HepG2 (cell line): ENCODE measurements around the gene CRABP1. TPM values are rescaled to one million over a fixed set of nuclear protein-coding genes. Genes with fewer than 3 reads are reported as not detected.

Experiments
- ATAC-seq: fragments of 200-7000 bp; cut with Tn5 transposase; 3 replicates; pipeline ENCODE4 v1.9.1; 2020; ENCODE audit warnings: mild to moderate bottlenecking, moderate library complexity
- BruUV-seq: library from RNA; stranded (reverse); fragments of 400-500 nt; replicated peaks from 2 replicates; lab custom pipeline; 2021; lab: Mats Ljungman, UMichigan
- CTCF ChIA-PET: fragments of 300-600 bp; formaldehyde crosslinking; extraction: SDS; loops from one replicate; lab custom pipeline; 2021; ENCODE audit warnings: low total read pairs, inconsistent platforms, low intra/inter-chr PET ratio; lab: Yijun Ruan, JAX
- POLR2A ChIA-PET: fragments of 350-600 bp; sonication (Branson Sonifier 250); formaldehyde crosslinking; loops from one replicate; lab custom pipeline; 2020; ENCODE audit warnings: antibody characterized with exemption, inconsistent platforms; lab: Yijun Ruan, JAX
- DNase-seq: peaks from one replicate; pipeline ENCODE4 v3.0.0-alpha.2; 2015; ENCODE audit warnings: low spot score
- FAIRE-seq: peaks from 3 replicates; lab custom pipeline; 2011; peaks lifted over from hg19 to GRCh38; lab: Jason Lieb, UNC
- H2AFZ ChIP-seq: one replicate; pipeline ENCODE4 v1.6.1; 2011; ENCODE audit warnings: low read length, inconsistent platforms
- H3K27ac ChIP-seq: fragments of 300-600 bp; 3 replicates; pipeline ENCODE4 v1.8.0; 2011; ENCODE audit warnings: mixed run types, mild to moderate bottlenecking, mixed read lengths, low read length, inconsistent platforms; ENCODE audit not compliant: insufficient read depth; ENCODE audit errors: extremely low read length
- H3K27me3 ChIP-seq, 2 experiments: fragments of 200-600 bp in 1 of 2; 2 replicates in 1 of 2; 3 replicates in 1 of 2; pipeline versions ENCODE4 v1.6.0 to v1.8.0; 2011; ENCODE audit warnings: low read length in 2 of 2, mild to moderate bottlenecking in 2 of 2, moderate library complexity in 2 of 2, inconsistent platforms in 1 of 2; ENCODE audit not compliant: insufficient read depth in 2 of 2, control insufficient read depth in 1 of 2
- H3K36me3 ChIP-seq, 2 experiments: fragments of 200-600 bp in 1 of 2; replicated peaks in 1 of 2; 2 replicates in 1 of 2; 3 replicates in 1 of 2; pipeline versions ENCODE4 v1.5.1 to v1.8.0; 2011; ENCODE audit warnings: low read length in 2 of 2, inconsistent platforms in 1 of 2; ENCODE audit not compliant: insufficient read depth in 2 of 2, control insufficient read depth in 1 of 2
- H3K4me1 ChIP-seq: 2 replicates; pipeline ENCODE4 v1.5.1; 2012; ENCODE audit warnings: low read length, inconsistent platforms; ENCODE audit not compliant: insufficient read depth
- H3K4me2 ChIP-seq: 2 replicates; pipeline ENCODE4 v1.6.0; 2011; ENCODE audit warnings: low read depth, low read length, inconsistent platforms
- H3K4me3 ChIP-seq, 3 experiments: fragments of 200-600 bp in 1 of 3; sonication (generic), shearing (Covaris generic) in 1 of 3; replicated peaks in 1 of 3; 2 replicates each; pipeline ENCODE4 v1.5.1; 2011 to 2016; ENCODE audit warnings: low read length in 3 of 3, inconsistent platforms in 2 of 3, low read depth in 2 of 3, mild to moderate bottlenecking in 2 of 3, control low read depth in 1 of 3, mixed read lengths in 1 of 3; ENCODE audit not compliant: insufficient read depth in 1 of 3
- H3K79me2 ChIP-seq: one replicate; pipeline ENCODE4 v1.6.1; 2011; ENCODE audit warnings: low read length, inconsistent platforms; ENCODE audit not compliant: insufficient read depth
- H3K9ac ChIP-seq: 2 replicates; pipeline ENCODE4 v1.6.0; 2011; ENCODE audit warnings: mild to moderate bottlenecking, low read depth, low read length, inconsistent platforms; ENCODE audit not compliant: insufficient read depth
- H3K9me3 ChIP-seq: 2 replicates; pipeline ENCODE4 v1.5.1; 2012; ENCODE audit warnings: mild to moderate bottlenecking, low read length
- H4K20me1 ChIP-seq: 2 replicates; pipeline ENCODE4 v1.6.0; 2011; ENCODE audit warnings: inconsistent platforms, mild to moderate bottlenecking, low read length, moderate library complexity; ENCODE audit not compliant: insufficient read depth
- AKAP8 ChIP-seq: sonication (generic); formaldehyde crosslinking; IDR thresholded peaks from 2 replicates; pipeline ENCODE4 v1.5.1; 2020; ENCODE audit warnings: mild to moderate bottlenecking, missing genetic modification reagents
- FOXO1 ChIP-seq: sonication (generic); formaldehyde crosslinking; IDR thresholded peaks from 2 replicates; pipeline ENCODE4 v1.4.0; 2020; ENCODE audit warnings: missing genetic modification reagents
- GATA4 ChIP-seq: sonication (generic); IDR thresholded peaks from 2 replicates; pipeline ENCODE4 v1.6.1; 2016; ENCODE audit warnings: antibody characterized with exemption, low read depth, borderline replicate concordance
- HHEX ChIP-seq: IDR thresholded peaks from 2 replicates; pipeline ENCODE4 v1.6.1; 2016; ENCODE audit warnings: control low read depth
- HMG20A ChIP-seq: IDR thresholded peaks from 2 replicates; pipeline ENCODE4 v1.6.1; 2016; ENCODE audit warnings: borderline replicate concordance
- MTF2 ChIP-seq: sonication (generic); formaldehyde crosslinking; IDR thresholded peaks from 2 replicates; pipeline ENCODE4 v1.5.0; 2020; ENCODE audit warnings: missing genetic modification reagents, borderline replicate concordance
- PHF8 ChIP-seq: sonication (generic); formaldehyde crosslinking; IDR thresholded peaks from 2 replicates; pipeline ENCODE4 v1.5.0; 2020; ENCODE audit warnings: missing genetic modification reagents
- PITX1 ChIP-seq: sonication (generic); formaldehyde crosslinking; IDR thresholded peaks from 2 replicates; pipeline ENCODE4 v1.5.1; 2020; ENCODE audit warnings: mild to moderate bottlenecking, missing genetic modification reagents
- PRMT3 ChIP-seq: sonication (generic); formaldehyde crosslinking; IDR thresholded peaks from 2 replicates; pipeline ENCODE4 v1.8.1; 2022; ENCODE audit warnings: low read depth, mild to moderate bottlenecking, moderate library complexity, missing genetic modification reagents, borderline replicate concordance
- SRY ChIP-seq: sonication (generic); formaldehyde crosslinking; IDR thresholded peaks from 2 replicates; pipeline ENCODE4 v1.8.0; 2022; ENCODE audit warnings: mild to moderate bottlenecking, missing genetic modification reagents
- ZBTB20 ChIP-seq: sonication (generic); formaldehyde crosslinking; IDR thresholded peaks from 2 replicates; pipeline ENCODE4 v1.8.1; 2023; ENCODE audit warnings: missing genetic modification reagents, low read depth, mild to moderate bottlenecking, borderline replicate concordance
- ZBTB7A ChIP-seq: sonication (generic); formaldehyde crosslinking; IDR thresholded peaks from 2 replicates; pipeline ENCODE4 v1.8.0; 2022; ENCODE audit warnings: mild to moderate bottlenecking, missing genetic modification reagents
- ZNF446 ChIP-seq: sonication (generic); formaldehyde crosslinking; IDR thresholded peaks from 2 replicates; pipeline ENCODE4 v1.5.0; 2020; ENCODE audit warnings: mild to moderate bottlenecking, missing genetic modification reagents
- ZSCAN31 ChIP-seq: sonication (generic); formaldehyde crosslinking; IDR thresholded peaks from 2 replicates; pipeline ENCODE4 v1.5.0; 2020; ENCODE audit warnings: low read depth, mild to moderate bottlenecking, missing genetic modification reagents
- WGBS: methylation state at CpG from one replicate; pipeline ENCODE4 v1.1.6; 2017; ENCODE audit warnings: low lambda C conversion rate; 5-methylcytosine and 5-hydroxymethylcytosine counted together
- in situ Hi-C: cut with HindIII; loops from 2 replicates; pipeline ENCODE4 v1.10.0; 2017; ENCODE audit warnings: low pct_unique_long_range_greater_than_20kb; ENCODE audit not compliant: extremely low pct_ligation_motif_present
- intact Hi-C: fragments of 100-400 bp; cut with micrococcal nuclease; formaldehyde crosslinking; loops from one replicate; pipeline ENCODE4 v1.10.0; 2022; ENCODE audit not compliant: unreplicated experiment
- polyA plus RNA-seq, 8 experiments: library from polyadenylated mRNA; depleted of rRNA in 3 of 8; stranded (reverse) in 7 of 8; unstranded in 1 of 8; fragments of >200 nt; fragmentation: Illumina TruSeq in 4 of 8; extraction: Trizol in 4 of 8; gene quantifications; 2 replicates each; pipeline versions ENCODE4 v1.2.1 to v1.2.3, GENCODE V29; 2011 to 2016; ENCODE audit warnings: low read depth in 4 of 8, missing spikeins in 1 of 8, mixed read lengths in 1 of 8; ENCODE audit not compliant: insufficient read depth in 1 of 8
- total RNA-seq, 5 experiments: library from RNA; depleted of rRNA; stranded (reverse); fragments of >200 nt; fragmentation: Illumina TruSeq; extraction: Trizol; gene quantifications; 2 replicates each; pipeline ENCODE4 v1.2.3, GENCODE V29; 2016; ENCODE audit warnings: low read depth in 1 of 5
- TF ChIP-seq, protein P1 (sequence below): sonication (generic); formaldehyde crosslinking; IDR thresholded peaks from 2 replicates; pipeline ENCODE4 v1.4.0; 2020; ENCODE audit warnings: missing genetic modification reagents; ENCODE audit errors: not compliant biosample characterization
- TF ChIP-seq, protein P2 (sequence below): fragments of 450-650 bp; IDR thresholded peaks from 2 replicates; pipeline ENCODE4 v1.6.1; 2016
- TF ChIP-seq, protein P3 (sequence below): sonication (generic); formaldehyde crosslinking; IDR thresholded peaks from 2 replicates; pipeline ENCODE4 v1.8.0; 2022; ENCODE audit warnings: missing genetic modification reagents, mild to moderate bottlenecking, moderate library complexity, borderline replicate concordance

CRABP1 gene
- total and polyA plus RNA-seq, 2 of the 13 experiments (the other 11 are each of a cell fraction or from before 2014, with no cell fraction given): not detected

DNA sequence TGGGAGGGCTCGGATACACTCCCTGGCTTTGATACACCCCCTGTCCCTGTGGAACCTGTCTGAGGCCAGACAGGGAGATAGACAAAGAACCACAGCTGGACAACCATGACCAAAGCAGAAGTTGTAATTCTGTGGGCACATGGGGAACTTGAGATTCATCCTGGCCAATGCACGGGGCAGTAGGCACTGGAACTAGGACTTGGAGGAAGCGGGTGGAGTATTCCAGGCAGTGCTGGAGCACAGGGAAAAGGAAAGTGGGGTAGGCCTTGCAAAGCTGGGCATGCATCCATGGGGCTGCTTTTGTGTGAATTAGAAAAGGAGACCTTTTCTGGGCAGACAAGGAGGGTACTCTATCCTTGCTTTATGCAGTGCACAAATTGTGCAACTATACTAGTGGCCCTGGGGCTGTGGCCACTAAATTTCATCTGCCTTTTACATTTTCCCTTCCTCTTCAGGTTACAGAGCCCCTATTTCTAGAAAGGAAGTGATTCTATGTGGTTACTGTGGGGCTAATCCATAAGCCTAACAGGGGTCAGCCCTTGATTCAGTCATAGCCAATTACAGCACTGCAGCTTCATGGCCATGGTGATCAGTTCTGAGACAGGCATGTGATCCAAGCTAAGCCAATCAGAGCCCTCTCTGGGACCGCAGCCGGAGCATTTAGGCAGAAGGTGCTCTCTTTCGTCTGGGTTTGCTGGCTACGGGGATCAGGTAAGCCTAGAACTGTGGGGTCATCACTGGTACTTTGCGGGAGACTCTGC, 21.0 kb downstream of the CRABP1 start:
- no TSS peak for BruUV-seq
- H3K9ac ChIP-seq: no peak overlapping the region
- H3K4me1 ChIP-seq: peaks cover 10% of the 10 kb centered on the region; the same call in 1 of the 2 replicates
- no peaks in the 10 kb centered on the region for H3K79me2 ChIP-seq
- DNase-seq: no peak
- 56% methylated on average over 8 of the region's 8 CpGs for WGBS
- no peaks in the 10 kb centered on the region for H3K36me3 ChIP-seq
- ChIA-PET POLR2A (no interaction called here), CTCF (no interaction called here)
- H3K27me3 ChIP-seq: peaks cover 2 to 13% of the 10 kb centered on the region in 2 experiments; a peak in 4 of 5 replicates
- FAIRE-seq: no peak
- no peak overlapping the region for H2AFZ ChIP-seq
- H3K4me3 ChIP-seq: no peak overlapping the region
- intact Hi-C loops: no loop called here
- no peak overlapping the region for H3K27ac ChIP-seq
- no peaks in the 10 kb centered on the region for H3K9me3 ChIP-seq
- no peak overlapping the region for H3K4me2 ChIP-seq
- ATAC-seq: no peak
- in situ Hi-C loops: no loop called here
- H4K20me1 ChIP-seq: no peaks in the 10 kb centered on the region
- TF ChIP-seq PRMT3 (CRISPR knock-in tag): no peak
- no peak for TF ChIP-seq PITX1 (CRISPR knock-in tag)
- no peak for TF ChIP-seq HMG20A
- no peak for TF ChIP-seq MTF2 (CRISPR knock-in tag)
- TF ChIP-seq ZBTB7A: no peak
- TF ChIP-seq, protein P1, sequence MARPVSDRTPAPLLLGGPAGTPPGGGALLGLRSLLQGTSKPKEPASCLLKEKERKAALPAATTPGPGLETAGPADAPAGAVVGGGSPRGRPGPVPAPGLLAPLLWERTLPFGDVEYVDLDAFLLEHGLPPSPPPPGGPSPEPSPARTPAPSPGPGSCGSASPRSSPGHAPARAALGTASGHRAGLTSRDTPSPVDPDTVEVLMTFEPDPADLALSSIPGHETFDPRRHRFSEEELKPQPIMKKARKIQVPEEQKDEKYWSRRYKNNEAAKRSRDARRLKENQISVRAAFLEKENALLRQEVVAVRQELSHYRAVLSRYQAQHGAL (CRISPR knock-in tag): no peak
- TF ChIP-seq PHF8 (CRISPR knock-in tag): no peak
- TF ChIP-seq ZSCAN31 (CRISPR knock-in tag): no peak
- no peak for TF ChIP-seq ZNF446
- no peak for TF ChIP-seq FOXO1 (CRISPR knock-in tag)
- TF ChIP-seq SRY (CRISPR knock-in tag): no peak
- TF ChIP-seq GATA4: no peak
- TF ChIP-seq, protein P2, sequence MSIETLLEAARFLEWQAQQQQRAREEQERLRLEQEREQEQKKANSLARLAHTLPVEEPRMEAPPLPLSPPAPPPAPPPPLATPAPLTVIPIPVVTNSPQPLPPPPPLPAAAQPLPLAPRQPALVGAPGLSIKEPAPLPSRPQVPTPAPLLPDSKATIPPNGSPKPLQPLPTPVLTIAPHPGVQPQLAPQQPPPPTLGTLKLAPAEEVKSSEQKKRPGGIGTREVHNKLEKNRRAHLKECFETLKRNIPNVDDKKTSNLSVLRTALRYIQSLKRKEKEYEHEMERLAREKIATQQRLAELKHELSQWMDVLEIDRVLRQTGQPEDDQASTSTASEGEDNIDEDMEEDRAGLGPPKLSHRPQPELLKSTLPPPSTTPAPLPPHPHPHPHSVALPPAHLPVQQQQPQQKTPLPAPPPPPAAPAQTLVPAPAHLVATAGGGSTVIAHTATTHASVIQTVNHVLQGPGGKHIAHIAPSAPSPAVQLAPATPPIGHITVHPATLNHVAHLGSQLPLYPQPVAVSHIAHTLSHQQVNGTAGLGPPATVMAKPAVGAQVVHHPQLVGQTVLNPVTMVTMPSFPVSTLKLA: no peak
- TF ChIP-seq, protein P3, sequence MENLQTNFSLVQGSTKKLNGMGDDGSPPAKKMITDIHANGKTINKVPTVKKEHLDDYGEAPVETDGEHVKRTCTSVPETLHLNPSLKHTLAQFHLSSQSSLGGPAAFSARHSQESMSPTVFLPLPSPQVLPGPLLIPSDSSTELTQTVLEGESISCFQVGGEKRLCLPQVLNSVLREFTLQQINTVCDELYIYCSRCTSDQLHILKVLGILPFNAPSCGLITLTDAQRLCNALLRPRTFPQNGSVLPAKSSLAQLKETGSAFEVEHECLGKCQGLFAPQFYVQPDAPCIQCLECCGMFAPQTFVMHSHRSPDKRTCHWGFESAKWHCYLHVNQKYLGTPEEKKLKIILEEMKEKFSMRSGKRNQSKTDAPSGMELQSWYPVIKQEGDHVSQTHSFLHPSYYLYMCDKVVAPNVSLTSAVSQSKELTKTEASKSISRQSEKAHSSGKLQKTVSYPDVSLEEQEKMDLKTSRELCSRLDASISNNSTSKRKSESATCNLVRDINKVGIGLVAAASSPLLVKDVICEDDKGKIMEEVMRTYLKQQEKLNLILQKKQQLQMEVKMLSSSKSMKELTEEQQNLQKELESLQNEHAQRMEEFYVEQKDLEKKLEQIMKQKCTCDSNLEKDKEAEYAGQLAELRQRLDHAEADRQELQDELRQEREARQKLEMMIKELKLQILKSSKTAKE (CRISPR knock-in tag): no peak
- no peak for TF ChIP-seq ZBTB20 (CRISPR knock-in tag)
- TF ChIP-seq AKAP8 (CRISPR knock-in tag): no peak
- no peak for TF ChIP-seq HHEX
